Cardiac muscle cell (in vitro differentiated cells and primary cell): ENCODE results near the gene GRM4. TPM values are rescaled to one million over a fixed set of nuclear protein-coding genes. Genes with fewer than 3 reads are reported as not detected.

Experiments used
- DNase-seq, 2 donors: peaks; one replicate each; pipeline versions ENCODE4 v3.0.0 to v3.0.0-alpha.2; 2010 to 2017; ENCODE audit warnings: low read depth in 1 of 2, low spot score in 1 of 2
- H3K27ac ChIP-seq: fragments of 200-600 bp; sonication (generic); 2 replicates; pipeline ENCODE4 v1.5.1; 2016
- H3K27me3 ChIP-seq: fragments of 200-600 bp; sonication (generic); 2 replicates; pipeline ENCODE4 v1.6.0; 2016; ENCODE audit warnings: control low read depth
- H3K36me3 ChIP-seq: fragments of 200-600 bp; sonication (generic); 2 replicates; pipeline ENCODE4 v1.5.1; 2016; ENCODE audit warnings: control low read depth
- H3K4me1 ChIP-seq: fragments of 200-600 bp; sonication (generic); 2 replicates; pipeline ENCODE4 v1.8.1; 2017; ENCODE audit warnings: low read depth, mild to moderate bottlenecking, mixed run types
- H3K4me3 ChIP-seq: fragments of 200-600 bp; sonication (generic); 2 replicates; pipeline ENCODE4 v1.5.1; 2016; ENCODE audit warnings: mild to moderate bottlenecking
- H3K9me3 ChIP-seq: fragments of 200-600 bp; sonication (generic); 2 replicates; pipeline ENCODE4 v1.5.1; 2017; ENCODE audit warnings: low read depth, mild to moderate bottlenecking, control low read depth
- CTCF ChIP-seq: IDR thresholded peaks from 2 replicates; pipeline ENCODE4 v1.5.1; 2012; ENCODE audit warnings: low read depth, mild to moderate bottlenecking, low read length
- polyA plus RNA-seq: library from polyadenylated mRNA; unstranded; fragments of >200 nt; fragmentation: Nextera tagmentation; extraction: Ambion mirVana; gene quantifications from 2 replicates; pipeline ENCODE4 v1.2.1, GENCODE V29; 2016
- total RNA-seq: library from RNA; depleted of rRNA; stranded (reverse); fragments of >200 nt; gene quantifications from 2 replicates; pipeline ENCODE4 v1.2.3, GENCODE V29; 2016

The GRM4 gene
- total and polyA plus RNA-seq, 2 experiments from 2014 or later = 0.31 to 0.42 TPM

- no peak overlapping the region for H3K4me3 ChIP-seq
- H3K27me3 ChIP-seq = no peaks in the 10 kb centered on the region
- no peak for DNase-seq
- TF ChIP-seq CTCF = no peak
- no peaks in the 10 kb centered on the region for H3K4me1 ChIP-seq
- H3K36me3 ChIP-seq = no peaks in the 10 kb centered on the region
- no peak overlapping the region for H3K27ac ChIP-seq
- no peaks in the 10 kb centered on the region for H3K9me3 ChIP-seq
Measured at GRCh38 chr6:34057191-34057590, 88.7 kb downstream of the GRM4 start.

DNA sequence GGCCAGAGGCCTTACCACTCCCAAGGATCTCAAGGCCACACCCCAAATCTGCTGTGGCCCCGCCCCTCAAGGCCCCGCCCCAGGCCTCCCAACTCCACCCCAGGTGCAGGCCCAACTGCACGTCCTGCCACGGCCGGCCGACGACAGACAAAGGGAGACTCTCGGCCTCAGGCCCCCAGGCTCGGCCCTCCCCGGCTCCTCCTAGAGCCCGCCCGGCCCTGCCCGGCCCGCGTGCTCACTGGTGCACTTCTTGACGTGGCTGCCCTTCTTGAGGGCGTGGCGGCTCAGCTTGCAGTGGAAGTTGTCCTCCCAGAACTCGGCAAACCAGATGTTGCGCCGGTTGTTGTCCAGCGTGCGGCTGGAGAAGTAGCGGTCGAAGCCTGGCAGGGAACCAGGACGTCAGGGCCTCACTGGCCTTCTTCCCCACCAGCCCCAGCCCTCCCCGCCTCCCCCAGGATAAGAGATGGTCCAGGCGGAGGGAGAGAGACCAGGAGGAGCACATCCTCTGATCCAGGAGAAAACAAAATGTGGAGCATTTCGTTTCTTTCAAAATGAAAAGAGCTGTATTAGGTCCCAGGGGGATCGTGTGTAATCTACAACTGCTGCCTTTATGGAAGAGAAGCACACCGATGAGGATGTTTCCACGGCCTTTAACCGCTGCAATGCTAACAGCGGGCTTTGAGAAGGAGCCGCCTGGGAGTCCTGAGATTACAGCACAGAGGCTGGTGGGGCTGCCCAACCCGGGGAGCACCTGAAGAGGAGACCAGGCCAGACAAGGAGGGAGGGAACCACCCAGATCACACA is 89.4 kb downstream of the GRM4 start:
- no peak overlapping the region for H3K27ac ChIP-seq
- no peaks in the 10 kb centered on the region for H3K27me3 ChIP-seq

DNA sequence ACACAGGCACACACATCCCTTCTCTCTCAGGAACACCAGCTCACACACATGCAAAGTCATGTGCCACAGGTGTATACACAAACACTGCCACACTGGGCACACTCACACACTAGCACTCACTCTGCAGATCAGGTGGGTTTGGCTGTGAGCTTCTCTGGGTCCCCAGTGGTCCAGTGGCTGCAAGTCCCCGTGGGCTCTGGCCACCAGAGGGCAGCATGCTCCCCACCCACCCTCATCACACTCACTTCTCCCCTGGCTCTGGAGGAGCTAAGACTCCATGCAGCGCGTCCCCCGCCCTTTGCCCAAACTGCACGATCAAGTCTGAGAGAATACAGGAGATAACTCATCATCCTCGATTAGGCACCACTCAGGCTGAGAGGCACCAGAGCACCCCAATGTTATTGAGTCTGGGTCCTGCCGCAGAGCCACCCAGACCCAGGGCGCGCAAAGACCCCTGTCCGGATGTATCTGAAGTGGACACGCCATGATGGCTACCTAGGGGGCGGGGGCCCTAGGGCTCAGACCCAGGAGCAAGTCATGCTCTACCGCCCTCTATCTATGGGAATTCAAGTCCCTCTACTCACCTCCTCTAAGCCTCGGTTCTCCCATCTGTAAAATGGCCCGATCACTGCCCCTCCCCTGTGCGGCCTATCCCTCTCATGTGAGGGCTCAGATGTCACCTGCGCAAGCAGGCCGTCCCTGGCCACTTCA is 90.5 kb downstream of the GRM4 start:
- H3K27me3 ChIP-seq = no peaks in the 10 kb centered on the region
- no peaks in the 10 kb centered on the region for H3K36me3 ChIP-seq
- TF ChIP-seq CTCF = peak; percentile 87
- H3K9me3 ChIP-seq = no peaks in the 10 kb centered on the region
- no peak overlapping the region for H3K4me3 ChIP-seq
- peak; percentile 75 to 81 for DNase-seq
- no peaks in the 10 kb centered on the region for H3K4me1 ChIP-seq
- no peak overlapping the region for H3K27ac ChIP-seq

More for the DNA sequence above, 89.4 kb downstream of the GRM4 start:
- H3K9me3 ChIP-seq = no peaks in the 10 kb centered on the region
- TF ChIP-seq CTCF = no peak
- peak; percentile 42 to 89 for DNase-seq
- no peaks in the 10 kb centered on the region for H3K36me3 ChIP-seq
- no peak overlapping the region for H3K4me3 ChIP-seq
- no peaks in the 10 kb centered on the region for H3K4me1 ChIP-seq

DNA sequence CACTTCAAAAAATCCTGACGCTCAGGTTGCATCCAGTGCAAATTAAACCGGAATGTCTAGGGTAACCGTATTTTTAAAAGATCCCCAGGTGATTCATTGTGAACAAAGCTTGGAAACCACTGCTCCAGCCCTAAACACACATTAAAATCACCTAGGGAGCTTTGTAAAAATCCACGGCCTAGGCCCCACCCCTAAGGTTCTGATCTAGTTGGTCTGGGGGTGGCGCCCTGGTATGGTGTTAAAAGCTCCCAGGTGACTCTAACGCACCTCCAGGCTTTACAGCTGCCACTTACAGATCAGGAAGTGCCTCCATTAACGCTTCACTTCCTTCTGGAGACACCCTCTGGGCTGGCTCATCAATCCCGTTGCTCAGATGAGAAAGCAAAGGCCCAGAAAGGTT is 92.2 kb downstream of the GRM4 start:
- H3K4me3 ChIP-seq = no peak overlapping the region
- no peaks in the 10 kb centered on the region for H3K36me3 ChIP-seq
- no peaks in the 10 kb centered on the region for H3K4me1 ChIP-seq
- DNase-seq = no peak
- H3K27me3 ChIP-seq = no peaks in the 10 kb centered on the region
- TF ChIP-seq CTCF = no peak
- H3K27ac ChIP-seq = no peak overlapping the region
- H3K9me3 ChIP-seq = no peaks in the 10 kb centered on the region

DNA sequence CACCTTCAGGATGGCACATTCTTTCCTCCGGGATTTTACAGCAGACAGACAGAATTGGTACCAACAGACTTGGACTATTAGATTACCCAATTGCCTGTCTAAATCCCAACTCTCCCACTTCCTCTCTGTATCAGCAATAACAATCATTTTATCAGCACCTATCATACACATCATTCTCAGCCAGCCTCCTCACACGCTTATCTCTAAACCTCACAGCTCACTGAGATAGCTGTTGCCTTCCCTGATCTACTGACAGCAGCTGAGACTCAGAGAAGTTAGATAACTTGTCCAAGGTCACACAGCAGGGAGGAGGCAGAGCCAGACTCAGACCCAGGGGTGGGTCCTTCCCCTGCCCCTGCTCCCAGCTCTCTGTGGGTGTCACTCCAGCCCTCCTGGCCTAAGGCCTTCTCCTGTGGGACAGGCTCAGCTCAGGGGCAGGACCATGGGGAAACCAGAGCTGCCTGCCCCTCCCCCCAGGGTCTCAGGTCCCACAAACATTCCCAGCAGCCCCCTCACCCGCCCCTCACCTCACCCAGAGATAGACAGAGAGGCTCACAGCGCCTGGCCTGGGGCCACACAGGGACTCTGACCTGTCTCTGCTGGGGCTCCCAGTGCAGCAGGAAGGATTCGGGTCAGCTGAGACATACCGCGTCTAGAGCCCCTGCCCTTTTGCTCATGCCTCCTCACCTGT is 92.8 kb downstream of the GRM4 start:
- TF ChIP-seq CTCF = no peak
- no peaks in the 10 kb centered on the region for H3K9me3 ChIP-seq

More for the DNA sequence above, 92.8 kb downstream of the GRM4 start:
- Histone ChIP-seq H3K4me3 (no peak overlapping the region), H3K4me1 (no peaks in the 10 kb centered on the region), H3K27ac (no peak overlapping the region), H3K27me3 (no peaks in the 10 kb centered on the region), H3K36me3 (no peaks in the 10 kb centered on the region)
- DNase-seq = no peak
